Activated B cell treated with CpG ODN at 0.5 μM for 24 hours (primary cell): ENCODE results near the gene PSMD13. TPM values are rescaled to one million over a fixed set of nuclear protein-coding genes. Genes with fewer than 3 reads are reported as not detected.
A peak's percentile ranks its signal among the peaks of the same experiment; 100 is the strongest.

Source experiments
- ATAC-seq: fragments of 200-7000 bp; cut with Tn5 transposase; one replicate; pipeline ENCODE4 v1.10.0; 2021; ENCODE audit warnings: low read depth, mild to moderate bottlenecking, moderate library complexity
- CTCF ChIA-PET: fragments of 350-600 bp; sonication (Branson Sonifier 250); formaldehyde crosslinking; loops from one replicate; lab custom pipeline; 2021; ENCODE audit warnings: antibody characterized with exemption; lab: Charles Lee
- POLR2A ChIA-PET: fragments of 350-600 bp; sonication (Branson Sonifier 250); formaldehyde crosslinking; loops from one replicate; lab custom pipeline; 2021; ENCODE audit warnings: antibody characterized with exemption; lab: Charles Lee
- DNase-seq: peaks from one replicate; pipeline ENCODE4 v3.0.0; 2022
- H3K27ac Mint-ChIP-seq: one replicate; pipeline ENCODE4 v1.8.0; 2020; ENCODE audit warnings: mixed read lengths
- H3K27me3 Mint-ChIP-seq: one replicate; pipeline ENCODE4 v1.8.0; 2021; ENCODE audit warnings: mixed read lengths
- H3K36me3 Mint-ChIP-seq: one replicate; pipeline ENCODE4 v1.8.0; 2021; ENCODE audit warnings: low read depth, mixed read lengths
- H3K4me1 Mint-ChIP-seq: one replicate; pipeline ENCODE4 v1.8.0; 2021; ENCODE audit warnings: mixed read lengths
- H3K4me3 Mint-ChIP-seq: one replicate; pipeline ENCODE4 v1.8.0; 2020; ENCODE audit warnings: mild to moderate bottlenecking, mixed read lengths
- H3K9me3 Mint-ChIP-seq: one replicate; pipeline ENCODE4 v1.8.0; 2020; ENCODE audit warnings: mixed read lengths
- intact Hi-C: fragments of 100-400 bp; cut with micrococcal nuclease; formaldehyde crosslinking; loops from one replicate; pipeline ENCODE4 v1.15.1; 2024
- total RNA-seq: library from RNA; stranded (reverse); gene quantifications from 2 replicates; pipeline ENCODE4 v1.2.3, GENCODE V29; 2022
- TF ChIP-seq, protein P1 (sequence below): fragments of 200-600 bp; IDR thresholded peaks from one replicate; pipeline ENCODE4 v1.8.0; 2022; ENCODE audit warnings: antibody characterized with exemption, mild to moderate bottlenecking

The PSMD13 gene
- total RNA-seq, 1 donor from 2014 or later, result 149 TPM

DNA sequence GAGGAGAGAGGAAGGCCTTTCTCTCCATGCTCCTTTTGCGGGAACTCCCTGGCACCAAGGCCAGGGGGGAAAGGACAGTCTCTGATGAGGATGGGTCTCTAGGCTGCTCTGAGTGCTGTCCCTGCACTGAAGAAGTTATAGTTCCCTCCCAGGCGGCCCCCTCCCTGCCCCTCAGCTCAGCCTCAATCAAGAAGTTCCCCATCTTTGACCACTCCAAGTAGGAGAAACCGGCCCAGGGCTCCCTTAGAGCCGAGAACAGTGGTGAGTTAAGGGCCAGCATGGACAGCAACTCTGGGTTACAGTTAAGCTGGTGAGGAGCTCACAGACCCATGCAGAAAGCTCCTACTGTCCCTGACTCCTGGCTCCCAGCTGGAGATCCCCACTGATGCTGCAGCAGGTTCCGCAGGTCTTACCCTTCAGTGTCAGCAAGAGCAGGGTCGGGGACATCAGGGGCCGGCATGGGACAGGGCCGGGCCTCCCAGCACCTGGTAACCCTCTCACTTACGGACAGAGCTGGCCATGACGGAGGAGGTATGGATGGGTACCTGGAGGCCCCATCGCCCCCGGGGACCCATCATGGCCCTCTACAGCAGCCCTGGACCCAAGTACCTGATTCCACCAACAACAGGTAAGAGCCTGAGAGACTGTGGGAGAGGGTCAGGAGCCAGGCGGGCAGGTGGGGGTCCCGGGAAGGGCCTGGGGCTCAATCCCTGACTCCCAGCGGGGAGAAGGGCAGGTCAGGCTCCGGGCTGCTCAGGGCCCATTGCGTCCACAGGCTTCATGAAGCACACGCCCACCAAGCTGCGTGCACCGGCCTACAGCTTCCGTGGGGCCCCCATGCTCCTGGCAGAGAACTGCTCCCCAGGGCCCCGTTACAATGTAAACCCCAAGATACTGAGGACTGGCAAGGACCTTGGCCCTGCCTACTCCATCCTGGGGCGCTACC, 39.7 kb upstream of the PSMD13 start:
- Mint-ChIP-seq H3K27me3 (no peaks in the 10 kb centered on the region), H3K36me3 (peaks cover 8% of the 10 kb centered on the region)
- POLR2A ChIA-PET, result no interaction called here

DNA sequence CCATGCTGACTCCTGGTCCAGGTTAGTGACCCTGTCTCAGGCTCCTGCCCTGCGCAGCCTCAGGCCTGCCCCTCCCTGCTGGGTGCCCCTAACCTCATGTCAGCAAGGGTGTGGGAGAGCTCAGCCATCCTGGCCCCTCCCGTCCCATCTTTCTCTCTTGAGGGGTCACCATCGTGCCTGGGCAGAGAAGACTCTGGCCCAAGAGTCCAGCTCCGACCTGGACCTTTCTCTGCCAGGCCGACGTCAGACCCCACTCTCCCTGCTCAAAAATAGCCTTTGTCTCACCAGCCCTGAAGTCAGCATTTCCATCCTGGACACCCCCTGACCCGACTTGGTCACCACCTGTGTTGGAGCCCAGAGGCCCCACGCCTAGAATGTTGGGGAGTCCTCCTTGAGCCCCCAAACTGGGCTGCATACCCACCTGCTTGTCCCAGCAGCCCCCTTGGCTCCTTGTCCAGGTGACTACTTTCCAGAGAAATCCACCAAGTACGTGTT, 39.0 kb upstream of the PSMD13 start:
- H3K27me3 Mint-ChIP-seq, result no peaks in the 10 kb centered on the region
- H3K36me3 Mint-ChIP-seq, result peaks cover 13% of the 10 kb centered on the region
- H3K4me3 Mint-ChIP-seq, result no peak overlapping the region
- POLR2A ChIA-PET, result no interaction called here
- CTCF ChIA-PET, result no interaction called here
- ATAC-seq (no peak), DNase-seq (no peak)
- H3K27ac Mint-ChIP-seq, result no peak overlapping the region
- peaks cover 14% of the 10 kb centered on the region for H3K4me1 Mint-ChIP-seq
- TF ChIP-seq, protein P1, sequence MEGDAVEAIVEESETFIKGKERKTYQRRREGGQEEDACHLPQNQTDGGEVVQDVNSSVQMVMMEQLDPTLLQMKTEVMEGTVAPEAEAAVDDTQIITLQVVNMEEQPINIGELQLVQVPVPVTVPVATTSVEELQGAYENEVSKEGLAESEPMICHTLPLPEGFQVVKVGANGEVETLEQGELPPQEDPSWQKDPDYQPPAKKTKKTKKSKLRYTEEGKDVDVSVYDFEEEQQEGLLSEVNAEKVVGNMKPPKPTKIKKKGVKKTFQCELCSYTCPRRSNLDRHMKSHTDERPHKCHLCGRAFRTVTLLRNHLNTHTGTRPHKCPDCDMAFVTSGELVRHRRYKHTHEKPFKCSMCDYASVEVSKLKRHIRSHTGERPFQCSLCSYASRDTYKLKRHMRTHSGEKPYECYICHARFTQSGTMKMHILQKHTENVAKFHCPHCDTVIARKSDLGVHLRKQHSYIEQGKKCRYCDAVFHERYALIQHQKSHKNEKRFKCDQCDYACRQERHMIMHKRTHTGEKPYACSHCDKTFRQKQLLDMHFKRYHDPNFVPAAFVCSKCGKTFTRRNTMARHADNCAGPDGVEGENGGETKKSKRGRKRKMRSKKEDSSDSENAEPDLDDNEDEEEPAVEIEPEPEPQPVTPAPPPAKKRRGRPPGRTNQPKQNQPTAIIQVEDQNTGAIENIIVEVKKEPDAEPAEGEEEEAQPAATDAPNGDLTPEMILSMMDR, result no peak
- intact Hi-C loops, result no loop called here
- no peaks in the 10 kb centered on the region for H3K9me3 Mint-ChIP-seq

More for the DNA sequence above, 39.7 kb upstream of the PSMD13 start:
- Mint-ChIP-seq H3K9me3 (no peaks in the 10 kb centered on the region), H3K27ac (no peak overlapping the region), H3K4me3 (no peak overlapping the region), H3K4me1 (peaks cover 7% of the 10 kb centered on the region)
- CTCF ChIA-PET, result interaction anchor here (0.9 kb wide), 1 partner anchor 166 kb away, joined by 3 read pairs; no protein-coding TSS in a partner anchor
- intact Hi-C loops, result no loop called here
- ATAC-seq (no peak), DNase-seq (peak; percentile 10)
- TF ChIP-seq, protein P1, result no peak

DNA sequence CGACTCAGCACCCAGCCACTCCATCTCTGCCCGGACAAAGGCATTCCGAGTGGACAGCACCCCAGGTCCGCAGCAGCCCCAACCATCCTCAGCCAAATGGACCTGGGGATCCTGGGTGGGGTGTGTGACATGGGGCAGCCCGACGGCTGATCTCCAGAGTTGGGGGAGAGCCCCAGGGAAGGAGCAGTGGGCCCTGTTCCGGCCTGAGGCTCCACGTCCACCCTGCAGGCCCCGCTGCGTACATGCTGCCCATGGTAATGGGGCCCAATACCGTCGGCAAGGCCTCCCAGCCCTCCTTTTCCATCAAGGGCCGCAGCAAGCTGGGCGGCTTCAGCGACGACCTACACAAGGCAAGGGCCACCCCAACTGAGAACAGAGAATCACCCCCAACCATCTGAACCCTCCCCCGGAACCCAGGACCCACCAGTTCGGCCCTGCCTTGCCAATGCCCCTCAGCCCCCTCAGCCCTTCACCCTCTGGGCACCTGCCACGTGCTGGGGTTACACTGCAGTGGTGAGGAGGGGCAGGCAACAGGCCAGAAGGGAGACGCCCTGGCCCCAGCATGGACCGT, 38.5 kb upstream of the PSMD13 start:
- Mint-ChIP-seq H3K27ac (no peak overlapping the region), H3K4me1 (peaks cover 19% of the 10 kb centered on the region), H3K9me3 (no peaks in the 10 kb centered on the region), H3K4me3 (no peak overlapping the region), H3K27me3 (no peaks in the 10 kb centered on the region), H3K36me3 (peaks cover 18% of the 10 kb centered on the region)
- no peak for DNase-seq
- CTCF ChIA-PET, result no interaction called here
- POLR2A ChIA-PET, result no interaction called here
- intact Hi-C loops, result no loop called here
- TF ChIP-seq, protein P1, result no peak
- no peak for ATAC-seq

DNA sequence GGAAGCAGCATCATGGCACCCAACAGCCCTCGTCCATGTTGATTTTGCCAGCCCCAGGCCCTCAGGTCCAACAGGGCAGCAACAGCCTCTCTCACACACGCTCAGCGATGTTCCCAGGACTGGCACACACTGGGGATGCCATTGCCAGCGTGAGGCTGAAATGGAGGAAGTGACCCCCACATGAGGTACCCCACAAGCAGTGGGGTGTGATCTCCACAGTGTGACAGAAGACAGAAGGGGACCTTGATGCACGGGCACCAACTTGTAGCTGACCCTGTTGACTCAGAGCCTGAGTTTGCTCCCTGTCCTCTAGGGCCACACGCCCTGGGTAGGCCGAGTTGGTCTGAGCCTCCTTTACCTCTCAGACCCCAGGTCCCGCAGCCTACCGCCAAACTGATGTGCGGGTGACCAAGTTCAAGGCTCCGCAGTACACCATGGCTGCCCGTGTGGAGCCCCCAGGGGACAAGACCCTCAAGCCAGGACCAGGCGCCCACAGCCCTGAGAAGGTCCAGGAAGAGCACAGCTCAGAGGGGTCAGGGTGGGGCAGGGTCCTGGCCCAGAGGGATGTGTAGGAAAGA, 37.7 kb upstream of the PSMD13 start:
- Mint-ChIP-seq H3K9me3 (no peaks in the 10 kb centered on the region), H3K27me3 (no peaks in the 10 kb centered on the region), H3K27ac (no peak overlapping the region), H3K36me3 (peaks cover 25% of the 10 kb centered on the region), H3K4me1 (peaks cover 22% of the 10 kb centered on the region), H3K4me3 (no peak overlapping the region)
- TF ChIP-seq, protein P1, result no peak
- POLR2A ChIA-PET, result interaction anchor here (0.6 to 0.7 kb wide), 2 partner anchors 29 to 74 kb away, joined by 5 to 6 read pairs; no protein-coding TSS in a partner anchor
- CTCF ChIA-PET, result no interaction called here
- no peak for DNase-seq
- intact Hi-C loops, result no loop called here
- ATAC-seq, result no peak
